B cell (primary cell): ENCODE data around the gene PTPRT. TPM values are rescaled to one million over a fixed set of nuclear protein-coding genes. Genes with fewer than 3 reads are reported as not detected.

Experiments
- ATAC-seq: fragments of 200-7000 bp; cut with Tn5 transposase; one replicate; pipeline ENCODE4 v1.10.0; 2021; ENCODE audit warnings: low read depth, mild to moderate bottlenecking, moderate number of reproducible peaks, moderate library complexity
- CTCF ChIA-PET: fragments of 350-600 bp; sonication (Branson Sonifier 250); formaldehyde crosslinking; loops from one replicate; lab custom pipeline; 2021; ENCODE audit warnings: antibody characterized with exemption, inconsistent platforms; lab: Charles Lee
- POLR2A ChIA-PET: fragments of 350-600 bp; sonication (Branson Sonifier 250); formaldehyde crosslinking; loops from one replicate; lab custom pipeline; 2021; ENCODE audit warnings: antibody characterized with exemption; lab: Charles Lee
- DNase-seq: peaks from one replicate; pipeline ENCODE4 v3.0.0; 2013
- H2AFZ ChIP-seq: 2 replicates; pipeline ENCODE4 v1.6.1; 2012; ENCODE audit warnings: mild to moderate bottlenecking, low read depth, low read length; ENCODE audit not compliant: insufficient read depth, poor library complexity, severe bottlenecking
- H3K27ac ChIP-seq, 2 donors: 1 replicate in 1 of 2; 2 replicates in 1 of 2; pipeline ENCODE4 v1.5.1; 2012 to 2013; ENCODE audit warnings: low read length in 2 of 2, mild to moderate bottlenecking in 2 of 2, moderate library complexity in 1 of 2
- H3K27me3 ChIP-seq, 4 experiments: fragments of 200-600 bp in 1 of 4; sonication (generic) in 1 of 4; replicated peaks in 1 of 4; 1 replicate in 2 of 4; 2 replicates in 2 of 4; pipeline versions ENCODE4 v1.6.1 to v1.7.0; 2013 to 2016; ENCODE audit warnings: low read length in 3 of 4, mild to moderate bottlenecking in 2 of 4, mixed read lengths in 1 of 4, moderate library complexity in 1 of 4; ENCODE audit not compliant: insufficient read depth in 4 of 4, control insufficient read depth in 3 of 4; ENCODE audit errors: control extremely low read depth in 1 of 4
- H3K36me3 ChIP-seq, 2 experiments: replicated peaks in 1 of 2; 1 replicate in 1 of 2; 2 replicates in 1 of 2; pipeline versions ENCODE4 v1.6.1 to v1.7.1; 2013; ENCODE audit warnings: low read length in 1 of 2; ENCODE audit not compliant: insufficient read depth in 2 of 2, control insufficient read depth in 1 of 2; ENCODE audit errors: control extremely low read depth in 1 of 2, extremely low read depth in 1 of 2
- H3K4me1 ChIP-seq, 2 donors: fragments of 200-600 bp in 1 of 2; sonication (generic) in 1 of 2; 1 replicate in 1 of 2; 2 replicates in 1 of 2; pipeline versions ENCODE4 v1.5.1 to v1.6.1; 2013 to 2017; ENCODE audit warnings: low read length in 2 of 2; ENCODE audit not compliant: control insufficient read depth in 2 of 2, insufficient read depth in 2 of 2
- H3K4me2 ChIP-seq: replicated peaks from 2 replicates; pipeline ENCODE3; 2012; ENCODE audit warnings: mild to moderate bottlenecking, low read depth, low read length; ENCODE audit not compliant: poor library complexity, severe bottlenecking
- H3K4me3 ChIP-seq, 5 experiments: fragments of 200-600 bp in 1 of 5; sonication (generic) in 1 of 5; 1 replicate in 3 of 5; 2 replicates in 2 of 5; pipeline versions ENCODE4 v1.5.1 to v1.7.0; 2011 to 2016; ENCODE audit warnings: low read length in 4 of 5, mild to moderate bottlenecking in 4 of 5, low read depth in 2 of 5, control low read depth in 1 of 5, moderate library complexity in 1 of 5; ENCODE audit not compliant: insufficient read depth in 1 of 5; ENCODE audit errors: control extremely low read depth in 1 of 5, extremely low read depth in 1 of 5
- H3K79me2 ChIP-seq: fragments of 200-600 bp; sonication (generic); one replicate; pipeline ENCODE4 v1.6.0; 2016; ENCODE audit warnings: low read length; ENCODE audit not compliant: control insufficient read depth, insufficient read depth
- H3K9ac ChIP-seq: fragments of 200-600 bp; sonication (generic); 2 replicates; pipeline ENCODE4 v1.6.1; 2017; ENCODE audit warnings: mild to moderate bottlenecking, low read length, moderate library complexity
- H3K9me3 ChIP-seq, 3 donors: one replicate each; pipeline versions ENCODE4 v1.6.1 to v1.7.1; 2013; ENCODE audit warnings: low read length in 2 of 3; ENCODE audit not compliant: control insufficient read depth in 2 of 3, insufficient read depth in 1 of 3; ENCODE audit errors: control extremely low read depth in 1 of 3
- H4K20me1 ChIP-seq: 2 replicates; pipeline ENCODE4 v1.6.0; 2012; ENCODE audit warnings: mild to moderate bottlenecking, low read length; ENCODE audit not compliant: insufficient read depth, control insufficient read depth, poor library complexity, severe bottlenecking
- H3K27ac Mint-ChIP-seq: one replicate; pipeline ENCODE4 v1.8.0; 2021; ENCODE audit warnings: mixed read lengths
- H3K27me3 Mint-ChIP-seq: one replicate; pipeline ENCODE4 v1.8.0; 2021; ENCODE audit warnings: mixed read lengths
- H3K4me1 Mint-ChIP-seq: one replicate; pipeline ENCODE4 v1.8.0; 2021; ENCODE audit warnings: mixed read lengths
- H3K4me3 Mint-ChIP-seq: one replicate; pipeline ENCODE4 v1.8.0; 2021; ENCODE audit warnings: mixed read lengths
- H3K9me3 Mint-ChIP-seq: one replicate; pipeline ENCODE4 v1.8.0; 2022; ENCODE audit warnings: mixed read lengths; ENCODE audit not compliant: insufficient read depth
- CTCF ChIP-seq: fragments of 200-600 bp; IDR thresholded peaks from one replicate; pipeline ENCODE4 v1.8.0; 2022; ENCODE audit warnings: antibody characterized with exemption, mild to moderate bottlenecking
- EZH2 ChIP-seq: IDR thresholded peaks from 2 replicates; pipeline ENCODE4 v1.6.1; 2012; ENCODE audit warnings: borderline replicate concordance, low read depth, mild to moderate bottlenecking, moderate library complexity, low read length; ENCODE audit not compliant: insufficient read depth, poor library complexity, severe bottlenecking
- WGBS: methylation state at CpG from one replicate; pipeline ENCODE4 v1.1.5; 2013; ENCODE audit warnings: missing lambda C conversion rate; ENCODE audit not compliant: insufficient coverage; 5-methylcytosine and 5-hydroxymethylcytosine counted together
- intact Hi-C: fragments of 100-400 bp; cut with micrococcal nuclease; formaldehyde crosslinking; loops from one replicate; pipeline ENCODE4 v1.10.0; 2022
- polyA plus RNA-seq: library from polyadenylated mRNA; depleted of rRNA; stranded (reverse); fragments of >200 nt; gene quantifications from 2 replicates; pipeline ENCODE4 v1.2.3, GENCODE V29; 2012
- total RNA-seq, 2 donors: library from RNA; stranded (reverse); fragments of 120-200 nt in 1 of 2; gene quantifications; 1 replicate in 1 of 2; 2 replicates in 1 of 2; pipeline versions ENCODE4 v1.2.3 to v1.2.4, GENCODE V29; 2013 to 2022

The PTPRT gene
- total and polyA plus RNA-seq, 2 donors (not counting 1 experiment from before 2014, with no cell fraction given), result not detected

GRCh38 chr20:42259389-42259788 lies 930.3 kb downstream of the PTPRT start:
- Histone ChIP-seq H3K4me3 (no peak overlapping the region), H3K27ac (no peak overlapping the region), H3K9ac (no peak overlapping the region), H3K36me3 (no peaks in the 10 kb centered on the region), H4K20me1 (no peaks in the 10 kb centered on the region), H3K9me3 (peaks cover 0 to 10% (median 0%) of the 10 kb centered on the region in 3 donors), H3K79me2 (no peaks in the 10 kb centered on the region), H3K27me3 (no peaks in the 10 kb centered on the region), H2AFZ (no peak overlapping the region), H3K4me2 (no peak overlapping the region), H3K4me1 (no peaks in the 10 kb centered on the region)
- Mint-ChIP-seq H3K4me1 (no peaks in the 10 kb centered on the region), H3K27ac (no peak overlapping the region), H3K4me3 (no peak overlapping the region), H3K9me3 (peaks cover 6% of the 10 kb centered on the region), H3K27me3 (no peaks in the 10 kb centered on the region)
- no peak for DNase-seq
- CTCF ChIA-PET, result no interaction called here
- WGBS, result 78% methylated on average over 3 of the region's 4 CpGs
- intact Hi-C loops, result no loop called here
- no peak for ATAC-seq
- POLR2A ChIA-PET, result no interaction called here
- TF ChIP-seq CTCF (no peak), EZH2 (no peak)

GRCh38 chr20:42258564-42259302 lies 931.0 kb downstream of the PTPRT start:
- no peaks in the 10 kb centered on the region for H3K4me1 Mint-ChIP-seq
- intact Hi-C loops, result no loop called here
- H3K27me3 ChIP-seq, result no peaks in the 10 kb centered on the region
- H3K27me3 Mint-ChIP-seq, result no peaks in the 10 kb centered on the region
- ChIA-PET POLR2A (no interaction called here), CTCF (no interaction called here)
- H3K79me2 ChIP-seq, result no peaks in the 10 kb centered on the region
- H3K27ac Mint-ChIP-seq, result no peak overlapping the region
- H3K4me1 ChIP-seq, result no peaks in the 10 kb centered on the region
- no peak overlapping the region for H3K9ac ChIP-seq
- H4K20me1 ChIP-seq, result no peaks in the 10 kb centered on the region
- H3K4me2 ChIP-seq, result no peak overlapping the region
- TF ChIP-seq CTCF, result no peak
- TF ChIP-seq EZH2, result no peak
- WGBS, result 88% methylated on average over 3 of the region's 6 CpGs
- no peak overlapping the region for H3K4me3 ChIP-seq
- peaks cover 0 to 8% (median 0%) of the 10 kb centered on the region in 3 donors for H3K9me3 ChIP-seq
- H3K9me3 Mint-ChIP-seq, result peaks cover 6% of the 10 kb centered on the region
- H3K27ac ChIP-seq, result no peak overlapping the region
- no peak overlapping the region for H2AFZ ChIP-seq
- ATAC-seq (no peak), DNase-seq (no peak)
- H3K36me3 ChIP-seq, result no peaks in the 10 kb centered on the region
- H3K4me3 Mint-ChIP-seq, result no peak overlapping the region
